ENCODE data around the gene RELN. TPM values are rescaled to one million over a fixed set of nuclear protein-coding genes. Genes with fewer than 3 reads are reported as not detected.

The RELN gene
- total and polyA plus RNA-seq, 10 of the 15 experiments (the other 5 are each of a cell fraction or from before 2014, with no cell fraction given) = 0.11 to 0.21 TPM; not detected in 8

DNA sequence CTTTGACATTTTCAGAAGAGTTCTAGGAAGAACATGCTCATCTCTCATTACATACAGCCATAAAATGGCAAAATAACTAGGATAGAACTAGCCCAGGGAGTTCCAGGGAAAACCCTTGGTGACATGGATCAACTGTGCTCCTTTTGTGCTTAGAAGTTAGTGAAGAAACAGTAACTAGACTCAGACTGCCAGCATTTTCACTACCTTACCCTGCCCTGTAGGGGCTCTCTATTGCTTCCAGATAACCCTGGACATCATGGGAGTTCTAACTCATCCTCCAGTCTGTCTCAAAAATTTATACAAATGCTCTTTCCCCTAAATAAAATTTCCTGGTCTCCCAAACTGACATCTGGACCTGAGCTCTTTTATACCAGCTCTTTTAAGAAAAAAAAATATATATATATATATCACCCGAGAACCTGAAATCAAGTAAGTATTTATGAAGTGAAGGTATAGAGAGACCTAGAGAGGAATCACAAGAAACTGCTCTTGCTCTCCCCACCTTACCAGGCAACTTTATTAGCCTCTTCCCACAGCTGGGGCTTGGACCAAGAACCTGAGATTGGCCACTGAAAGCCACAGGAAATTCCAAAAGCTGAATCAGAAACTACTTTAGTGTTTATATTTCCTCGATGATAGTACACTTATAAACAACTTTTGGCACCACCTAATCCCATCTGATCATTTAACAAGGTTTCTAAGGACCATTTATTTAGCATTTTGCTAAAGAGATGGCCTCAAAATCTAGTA lies 101.4 kb downstream of the RELN start:
- ChIA-PET SMC1A (ENCODE audit: uncharacterized antibody, unreplicated experiment) (interaction anchor here (1.4 kb wide), 1 partner anchor 9 kb away, joined by 4 read pairs; no protein-coding TSS in a partner anchor), POLR2A (no interaction called here), CTCF (no interaction called here), RAD21 (ENCODE audit: unreplicated experiment) (no interaction called here)
- H3K4me3 ChIP-seq = no peak overlapping the region
- H3K27ac ChIP-seq (ENCODE audit: control insufficient read depth, insufficient read depth) = no peak overlapping the region
- FAIRE-seq (no peak), DNase-seq (ENCODE audit: low read depth, low spot score) (no peak), ATAC-seq (peak; percentile 25; the same call in 1 of the 3 replicates)
- intact Hi-C loops (cut with micrococcal nuclease; ENCODE audit: unreplicated experiment) = no loop called here
- in situ Hi-C loops (cut with MboI) = no loop called here
- H2AFZ ChIP-seq (ENCODE audit: control insufficient read depth, low read depth, low read length) = no peak overlapping the region
- no peaks in the 10 kb centered on the region for H3K27me3 ChIP-seq (replicated peaks in 1 of 2; ENCODE audit: control insufficient read depth in 2 of 2, insufficient read depth in 2 of 2, low read length in 1 of 2)
- H3K4me2 ChIP-seq (ENCODE audit: control insufficient read depth, insufficient read depth) = no peak overlapping the region
- BruUV-seq (replicated peaks) = no TSS peak
- TF ChIP-seq, protein P1, sequence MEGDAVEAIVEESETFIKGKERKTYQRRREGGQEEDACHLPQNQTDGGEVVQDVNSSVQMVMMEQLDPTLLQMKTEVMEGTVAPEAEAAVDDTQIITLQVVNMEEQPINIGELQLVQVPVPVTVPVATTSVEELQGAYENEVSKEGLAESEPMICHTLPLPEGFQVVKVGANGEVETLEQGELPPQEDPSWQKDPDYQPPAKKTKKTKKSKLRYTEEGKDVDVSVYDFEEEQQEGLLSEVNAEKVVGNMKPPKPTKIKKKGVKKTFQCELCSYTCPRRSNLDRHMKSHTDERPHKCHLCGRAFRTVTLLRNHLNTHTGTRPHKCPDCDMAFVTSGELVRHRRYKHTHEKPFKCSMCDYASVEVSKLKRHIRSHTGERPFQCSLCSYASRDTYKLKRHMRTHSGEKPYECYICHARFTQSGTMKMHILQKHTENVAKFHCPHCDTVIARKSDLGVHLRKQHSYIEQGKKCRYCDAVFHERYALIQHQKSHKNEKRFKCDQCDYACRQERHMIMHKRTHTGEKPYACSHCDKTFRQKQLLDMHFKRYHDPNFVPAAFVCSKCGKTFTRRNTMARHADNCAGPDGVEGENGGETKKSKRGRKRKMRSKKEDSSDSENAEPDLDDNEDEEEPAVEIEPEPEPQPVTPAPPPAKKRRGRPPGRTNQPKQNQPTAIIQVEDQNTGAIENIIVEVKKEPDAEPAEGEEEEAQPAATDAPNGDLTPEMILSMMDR (IDR thresholded peaks at IDR 0.05 in 2 of 3, conservative IDR thresholded peaks at IDR 0.05 in 1 of 3; ENCODE audit: control insufficient read depth in 2 of 3, extremely low read depth in 1 of 3, insufficient read depth in 1 of 3, low read depth in 3 of 3, low read length in 3 of 3) = 0 out of 6 replicates have a peak, but pooled peaks of 1 of the 3 experiments have one; percentile 3
- no peak for TF ChIP-seq BACH1 (IDR thresholded peaks at IDR 0.05; ENCODE audit: borderline replicate concordance)
- H3K9ac ChIP-seq (ENCODE audit: control insufficient read depth, insufficient read depth, low read length) = no peak overlapping the region
- no peaks in the 10 kb centered on the region for H3K4me1 ChIP-seq (ENCODE audit: control insufficient read depth, insufficient read depth, low read length)
- no peaks in the 10 kb centered on the region for H3K79me2 ChIP-seq (ENCODE audit: control insufficient read depth, insufficient read depth, low read length)
- no peaks in the 10 kb centered on the region for H3K9me3 ChIP-seq (replicated peaks; ENCODE audit: control insufficient read depth, insufficient read depth, low read length)
- H4K20me1 ChIP-seq (ENCODE audit: control insufficient read depth, insufficient read depth) = no peaks in the 10 kb centered on the region
- no peaks in the 10 kb centered on the region for H3K36me3 ChIP-seq (ENCODE audit: control insufficient read depth in 2 of 2, insufficient read depth in 2 of 2, low read length in 1 of 2)
- 43% methylated on average over 2 of the region's 2 CpGs for WGBS (ENCODE audit: insufficient coverage, insufficient replicate concordance, low lambda C conversion rate, missing lambda C conversion rate)

DNA sequence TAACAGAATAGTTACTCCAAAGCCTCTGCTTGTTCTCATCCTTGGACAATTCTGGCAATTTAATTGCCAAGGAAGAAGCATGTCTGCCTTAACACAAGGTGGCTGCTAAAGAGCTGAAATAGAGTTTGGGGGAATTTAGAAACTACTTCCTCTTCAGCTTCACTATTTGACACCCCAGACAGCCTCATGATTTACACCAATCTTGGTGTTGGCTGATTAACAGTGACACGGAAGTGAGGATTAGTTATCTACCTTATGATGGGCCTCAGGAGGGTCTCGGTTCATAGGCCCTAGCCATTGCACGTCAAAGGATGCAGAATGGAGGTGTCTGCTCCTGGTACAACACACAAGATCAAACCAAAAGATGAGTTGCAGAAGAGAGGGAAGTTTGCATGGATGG lies 102.4 kb downstream of the RELN start:
- no peak overlapping the region for H2AFZ ChIP-seq (ENCODE audit: control insufficient read depth, low read depth, low read length)
- H3K4me2 ChIP-seq (ENCODE audit: control insufficient read depth, insufficient read depth) = no peak overlapping the region
- H3K9me3 ChIP-seq (replicated peaks; ENCODE audit: control insufficient read depth, insufficient read depth, low read length) = no peaks in the 10 kb centered on the region
- SMC1A ChIA-PET (ENCODE audit: uncharacterized antibody, unreplicated experiment) = no interaction called here
- no peak overlapping the region for H3K9ac ChIP-seq (ENCODE audit: control insufficient read depth, insufficient read depth, low read length)
- no peaks in the 10 kb centered on the region for H3K36me3 ChIP-seq (ENCODE audit: control insufficient read depth in 2 of 2, insufficient read depth in 2 of 2, low read length in 1 of 2)
- DNase-seq (ENCODE audit: low read depth, low spot score) (no peak), FAIRE-seq (no peak), ATAC-seq (no peak)
- CTCF ChIA-PET = no interaction called here
- intact Hi-C loops (cut with micrococcal nuclease; ENCODE audit: unreplicated experiment) (no loop called here), in situ Hi-C loops (cut with MboI) (no loop called here)
- no peaks in the 10 kb centered on the region for H3K27me3 ChIP-seq (replicated peaks in 1 of 2; ENCODE audit: control insufficient read depth in 2 of 2, insufficient read depth in 2 of 2, low read length in 1 of 2)
- RAD21 ChIA-PET (ENCODE audit: unreplicated experiment) = no interaction called here
- WGBS (ENCODE audit: insufficient coverage, insufficient replicate concordance, low lambda C conversion rate, missing lambda C conversion rate) = 0% methylated on average over 3 of the region's 3 CpGs
- no TSS peak for BruUV-seq (replicated peaks)
- no peak overlapping the region for H3K27ac ChIP-seq (ENCODE audit: control insufficient read depth, insufficient read depth)
- H3K79me2 ChIP-seq (ENCODE audit: control insufficient read depth, insufficient read depth, low read length) = no peaks in the 10 kb centered on the region
- no peaks in the 10 kb centered on the region for H3K4me1 ChIP-seq (ENCODE audit: control insufficient read depth, insufficient read depth, low read length)
- POLR2A ChIA-PET = no interaction called here
- no peaks in the 10 kb centered on the region for H4K20me1 ChIP-seq (ENCODE audit: control insufficient read depth, insufficient read depth)
- no peak overlapping the region for H3K4me3 ChIP-seq
- TF ChIP-seq, protein P2, sequence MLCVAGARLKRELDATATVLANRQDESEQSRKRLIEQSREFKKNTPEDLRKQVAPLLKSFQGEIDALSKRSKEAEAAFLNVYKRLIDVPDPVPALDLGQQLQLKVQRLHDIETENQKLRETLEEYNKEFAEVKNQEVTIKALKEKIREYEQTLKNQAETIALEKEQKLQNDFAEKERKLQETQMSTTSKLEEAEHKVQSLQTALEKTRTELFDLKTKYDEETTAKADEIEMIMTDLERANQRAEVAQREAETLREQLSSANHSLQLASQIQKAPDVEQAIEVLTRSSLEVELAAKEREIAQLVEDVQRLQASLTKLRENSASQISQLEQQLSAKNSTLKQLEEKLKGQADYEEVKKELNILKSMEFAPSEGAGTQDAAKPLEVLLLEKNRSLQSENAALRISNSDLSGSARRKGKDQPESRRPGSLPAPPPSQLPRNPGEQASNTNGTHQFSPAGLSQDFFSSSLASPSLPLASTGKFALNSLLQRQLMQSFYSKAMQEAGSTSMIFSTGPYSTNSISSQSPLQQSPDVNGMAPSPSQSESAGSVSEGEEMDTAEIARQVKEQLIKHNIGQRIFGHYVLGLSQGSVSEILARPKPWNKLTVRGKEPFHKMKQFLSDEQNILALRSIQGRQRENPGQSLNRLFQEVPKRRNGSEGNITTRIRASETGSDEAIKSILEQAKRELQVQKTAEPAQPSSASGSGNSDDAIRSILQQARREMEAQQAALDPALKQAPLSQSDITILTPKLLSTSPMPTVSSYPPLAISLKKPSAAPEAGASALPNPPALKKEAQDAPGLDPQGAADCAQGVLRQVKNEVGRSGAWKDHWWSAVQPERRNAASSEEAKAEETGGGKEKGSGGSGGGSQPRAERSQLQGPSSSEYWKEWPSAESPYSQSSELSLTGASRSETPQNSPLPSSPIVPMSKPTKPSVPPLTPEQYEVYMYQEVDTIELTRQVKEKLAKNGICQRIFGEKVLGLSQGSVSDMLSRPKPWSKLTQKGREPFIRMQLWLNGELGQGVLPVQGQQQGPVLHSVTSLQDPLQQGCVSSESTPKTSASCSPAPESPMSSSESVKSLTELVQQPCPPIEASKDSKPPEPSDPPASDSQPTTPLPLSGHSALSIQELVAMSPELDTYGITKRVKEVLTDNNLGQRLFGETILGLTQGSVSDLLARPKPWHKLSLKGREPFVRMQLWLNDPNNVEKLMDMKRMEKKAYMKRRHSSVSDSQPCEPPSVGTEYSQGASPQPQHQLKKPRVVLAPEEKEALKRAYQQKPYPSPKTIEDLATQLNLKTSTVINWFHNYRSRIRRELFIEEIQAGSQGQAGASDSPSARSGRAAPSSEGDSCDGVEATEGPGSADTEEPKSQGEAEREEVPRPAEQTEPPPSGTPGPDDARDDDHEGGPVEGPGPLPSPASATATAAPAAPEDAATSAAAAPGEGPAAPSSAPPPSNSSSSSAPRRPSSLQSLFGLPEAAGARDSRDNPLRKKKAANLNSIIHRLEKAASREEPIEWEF (IDR thresholded peaks at IDR 0.05; ENCODE audit: insufficient replicate concordance, low read depth, low read length) = no peak
- TF ChIP-seq NR2C2 (IDR thresholded peaks at IDR 0.05; ENCODE audit: borderline replicate concordance, control insufficient read depth, insufficient read length, low read depth) = no peak
- no peak for TF ChIP-seq IRF4 (IDR thresholded peaks at IDR 0.05; ENCODE audit: low read depth, low read length)
- TF ChIP-seq, protein P3, sequence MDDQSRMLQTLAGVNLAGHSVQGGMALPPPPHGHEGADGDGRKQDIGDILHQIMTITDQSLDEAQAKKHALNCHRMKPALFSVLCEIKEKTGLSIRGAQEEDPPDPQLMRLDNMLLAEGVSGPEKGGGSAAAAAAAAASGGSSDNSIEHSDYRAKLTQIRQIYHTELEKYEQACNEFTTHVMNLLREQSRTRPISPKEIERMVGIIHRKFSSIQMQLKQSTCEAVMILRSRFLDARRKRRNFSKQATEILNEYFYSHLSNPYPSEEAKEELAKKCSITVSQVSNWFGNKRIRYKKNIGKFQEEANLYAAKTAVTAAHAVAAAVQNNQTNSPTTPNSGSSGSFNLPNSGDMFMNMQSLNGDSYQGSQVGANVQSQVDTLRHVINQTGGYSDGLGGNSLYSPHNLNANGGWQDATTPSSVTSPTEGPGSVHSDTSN (IDR thresholded peaks at IDR 0.05; ENCODE audit: insufficient replicate concordance, low read depth, low read length) = no peak
- no peak for TF ChIP-seq TCF7 (IDR thresholded peaks at IDR 0.05; ENCODE audit: borderline replicate concordance)

Measured in GM12878 (cell line).